GM19468 (cell line): ENCODE measurements around the gene LRP2.
A peak's percentile ranks its signal among the peaks of the same experiment; 100 is the strongest.
"Not testable (repeated sequence)": the region's sequence is repeated elsewhere in the genome, so short reads cannot be mapped to it uniquely, and the experiment has no call there.

Experiments
- ATAC-seq: cut with Tn5 transposase; IDR thresholded peaks from one replicate; pipeline ENCODE4 v1.9.1; 2021; ENCODE audit warnings: mild to moderate bottlenecking, moderate library complexity, moderate number of reproducible peaks; ENCODE audit not compliant: unreplicated experiment; ENCODE audit errors: extremely low read depth

LRP2 gene

GRCh38 chr2:169137924-169138323 is 224.4 kb downstream of the LRP2 start:
- no peak for ATAC-seq

DNA sequence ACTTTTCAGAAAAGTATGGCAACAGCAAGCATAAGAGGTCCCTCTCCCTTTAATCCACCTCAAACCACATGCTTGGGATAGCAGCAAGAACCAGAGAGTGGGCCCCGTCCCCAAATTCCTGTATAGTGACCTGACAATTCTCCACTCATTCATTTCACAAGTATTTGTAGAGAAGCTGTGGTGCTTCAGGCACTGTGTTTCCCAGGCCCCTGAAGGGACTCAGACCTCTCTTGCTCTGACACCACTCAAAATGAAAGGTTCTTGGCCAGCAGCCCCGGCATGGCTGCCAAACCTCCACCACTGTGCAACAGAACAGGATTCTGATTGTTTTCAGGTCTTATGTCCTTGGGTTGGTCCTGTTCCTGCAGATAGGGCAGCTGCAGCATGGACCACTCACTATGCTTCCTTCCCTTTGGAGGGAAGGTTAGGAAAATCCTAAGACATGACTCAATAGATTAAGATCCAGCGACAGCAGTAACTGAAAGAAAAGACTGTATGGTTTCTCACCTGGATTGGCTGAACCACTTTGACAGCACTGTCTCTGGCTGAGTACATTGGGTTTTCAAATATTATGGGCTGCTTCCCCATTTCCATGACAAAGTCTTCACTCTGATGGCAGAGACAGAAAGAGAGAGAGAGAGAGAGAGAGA is 225.3 kb downstream of the LRP2 start:
- no peak for ATAC-seq

- not testable (repeated sequence) for ATAC-seq
Observed at GRCh38 chr2:169136428-169136827, 225.9 kb downstream of the LRP2 start.

DNA sequence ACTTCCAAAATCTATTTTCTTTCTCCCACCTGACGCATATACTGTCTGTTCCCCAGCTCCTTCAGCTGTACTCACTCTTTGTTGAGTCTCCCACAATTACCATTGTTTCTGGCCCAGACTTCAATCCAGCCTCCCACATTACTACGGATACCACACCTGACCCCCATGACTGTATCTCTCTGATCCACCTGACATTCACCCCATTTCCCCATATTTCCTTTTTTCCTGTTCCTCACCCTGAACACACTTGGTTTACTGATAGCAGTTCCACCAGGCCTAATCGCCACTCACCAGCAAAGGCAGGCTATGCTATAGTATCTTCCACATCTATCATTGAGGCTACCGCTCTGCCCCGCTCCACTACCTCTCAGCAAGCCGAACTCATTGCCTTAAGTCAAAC is 228.1 kb downstream of the LRP2 start:
- ATAC-seq = not testable (repeated sequence)

DNA sequence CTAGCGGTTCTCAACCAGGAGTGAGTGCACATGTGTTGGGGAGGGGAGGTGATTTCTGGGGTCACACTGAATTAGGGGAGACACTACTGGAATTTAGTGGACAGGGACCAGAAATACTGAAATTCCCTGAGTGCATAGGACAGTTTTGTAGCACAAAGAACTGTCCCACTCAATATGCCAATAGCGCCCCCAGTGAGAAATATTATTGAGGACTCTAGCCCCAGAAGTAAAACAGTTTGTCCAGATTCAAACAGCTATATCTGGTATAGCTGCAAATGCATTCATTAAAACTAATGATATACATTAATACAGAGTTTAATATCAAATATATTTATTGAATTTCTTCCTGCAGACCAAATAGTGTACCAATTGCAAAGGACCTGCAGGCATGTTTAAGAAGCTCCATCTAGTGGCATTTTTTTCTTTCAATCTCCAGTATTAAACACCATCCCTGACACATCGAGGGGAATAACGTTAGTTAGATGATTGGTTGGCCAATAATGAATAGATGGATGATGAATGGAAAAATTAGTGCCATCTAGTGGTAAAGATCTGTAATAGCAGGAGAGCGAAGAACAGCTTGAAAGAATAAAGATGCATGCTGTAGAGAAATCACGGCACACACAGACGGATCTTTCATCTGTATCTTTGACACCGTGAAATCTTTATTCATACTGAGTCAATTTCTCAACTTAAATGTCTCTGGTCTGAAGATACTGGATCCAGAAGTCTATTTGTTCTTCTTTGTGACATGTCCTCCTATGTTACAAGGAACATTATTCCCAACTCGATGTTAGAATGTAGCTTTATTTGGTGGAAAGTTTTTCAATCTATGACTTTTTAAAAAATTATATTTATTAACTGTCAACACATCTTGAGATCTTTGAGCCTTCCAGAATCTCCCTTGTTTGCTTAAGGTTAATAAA is 230.5 kb downstream of the LRP2 start:
- peak; percentile 24 for ATAC-seq

DNA sequence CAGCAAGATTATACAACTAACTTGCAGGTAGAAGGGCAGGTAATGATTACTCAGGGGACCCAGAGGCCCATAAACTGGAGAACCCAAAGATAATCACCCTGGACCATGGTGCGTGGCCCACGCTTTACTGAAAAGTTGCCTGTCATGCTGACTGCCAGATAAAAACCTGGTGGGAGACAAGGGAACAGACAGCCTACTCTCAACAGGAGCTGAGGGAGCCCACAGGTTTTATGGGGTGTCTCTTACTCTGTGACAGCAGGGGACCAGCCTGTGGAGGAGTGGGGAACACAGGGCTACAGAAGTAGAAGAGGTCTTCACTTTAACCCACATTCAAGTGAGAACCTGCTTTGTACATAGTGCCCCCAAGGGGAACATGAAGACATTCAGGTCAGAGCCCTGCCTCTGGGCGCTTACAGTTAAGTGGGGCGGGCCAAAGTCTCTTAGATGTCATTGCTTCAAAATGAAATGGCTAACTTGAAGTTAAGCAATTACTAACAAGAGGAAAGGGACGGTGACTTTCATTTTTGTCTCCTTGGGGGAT is 232.6 kb downstream of the LRP2 start:
- ATAC-seq = no peak

GRCh38 chr2:169119851-169120250 is 242.5 kb downstream of the LRP2 start:
- ATAC-seq = no peak

GRCh38 chr2:169119123-169119760 is 243.1 kb downstream of the LRP2 start:
- no peak for ATAC-seq

DNA sequence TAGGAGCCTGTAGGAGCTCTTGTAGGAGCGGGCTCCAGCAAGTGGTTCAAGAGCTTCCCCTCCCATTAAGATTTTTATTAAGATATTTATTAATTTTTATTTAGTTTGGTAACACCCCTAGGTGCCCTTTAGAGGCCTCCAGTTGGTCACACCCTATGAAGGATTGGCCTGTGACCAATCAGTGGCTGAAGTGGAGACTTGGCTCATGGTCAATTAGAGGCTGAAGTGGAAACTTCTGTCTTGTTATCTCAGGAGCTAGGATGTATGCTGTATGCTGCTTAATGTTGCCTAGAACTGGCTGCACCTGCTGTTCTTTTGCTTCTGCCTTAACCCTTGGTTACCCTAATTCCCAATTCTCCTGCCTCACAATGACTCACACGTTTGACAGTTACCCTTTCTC is 244.3 kb downstream of the LRP2 start:
- no peak for ATAC-seq

DNA sequence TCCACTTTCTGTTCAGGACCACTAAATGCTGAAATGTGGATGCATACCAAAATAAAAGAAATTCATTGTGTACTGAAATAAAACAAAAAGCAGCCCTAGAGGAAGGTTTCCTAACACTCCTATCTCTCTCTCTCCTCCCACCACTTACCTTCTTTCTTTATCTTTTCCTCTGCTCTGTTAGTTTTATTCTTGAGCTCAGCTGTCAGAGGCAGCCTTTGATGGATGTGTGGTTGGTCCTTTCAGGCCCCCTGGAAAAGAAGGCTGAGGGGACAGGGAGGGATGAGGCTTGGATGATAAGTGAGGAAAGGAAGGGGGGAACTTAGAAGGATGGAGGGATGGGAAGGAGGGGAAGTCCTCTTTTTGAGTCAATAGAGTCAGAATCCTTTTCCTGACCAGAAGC is 245.3 kb downstream of the LRP2 start:
- ATAC-seq = no peak

DNA sequence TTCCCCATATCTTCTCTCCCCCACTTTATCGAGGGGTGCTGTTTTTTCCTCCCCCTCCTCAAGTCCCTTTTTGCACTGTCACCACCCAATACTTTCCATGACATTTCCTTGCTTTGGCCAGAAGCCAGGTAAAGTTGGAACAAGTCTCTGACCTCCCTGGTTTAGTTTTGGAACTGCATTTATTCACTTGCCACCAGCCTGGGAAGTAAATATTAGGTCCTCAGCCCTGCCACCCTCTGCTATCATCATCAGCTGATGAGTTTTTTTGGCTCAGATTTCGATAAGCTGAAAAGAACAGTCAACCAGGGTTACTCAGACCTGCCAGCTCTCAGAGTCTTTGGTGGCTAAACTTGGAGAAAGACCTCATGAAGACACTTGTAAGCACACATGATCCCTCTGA is 246.0 kb downstream of the LRP2 start:
- no peak for ATAC-seq

DNA sequence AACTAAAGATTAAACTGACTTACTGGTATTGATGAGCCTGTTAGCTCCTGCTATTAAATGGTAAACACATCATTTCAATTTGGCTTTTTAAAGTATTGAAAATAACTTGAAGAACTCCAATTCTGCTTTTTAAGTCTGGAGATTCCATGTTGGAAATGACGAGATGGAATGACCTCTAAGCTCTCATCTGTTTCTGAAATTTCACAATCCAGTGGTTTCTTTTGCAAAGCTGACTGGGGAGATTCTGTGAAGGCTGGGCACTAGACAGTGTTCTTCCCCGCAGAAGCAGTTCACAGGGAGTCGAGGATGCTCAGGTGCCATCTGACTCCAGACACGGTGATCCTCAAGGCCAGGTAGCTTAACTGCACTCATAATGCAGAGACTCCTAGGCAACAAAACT is 248.3 kb downstream of the LRP2 start:
- no peak for ATAC-seq

DNA sequence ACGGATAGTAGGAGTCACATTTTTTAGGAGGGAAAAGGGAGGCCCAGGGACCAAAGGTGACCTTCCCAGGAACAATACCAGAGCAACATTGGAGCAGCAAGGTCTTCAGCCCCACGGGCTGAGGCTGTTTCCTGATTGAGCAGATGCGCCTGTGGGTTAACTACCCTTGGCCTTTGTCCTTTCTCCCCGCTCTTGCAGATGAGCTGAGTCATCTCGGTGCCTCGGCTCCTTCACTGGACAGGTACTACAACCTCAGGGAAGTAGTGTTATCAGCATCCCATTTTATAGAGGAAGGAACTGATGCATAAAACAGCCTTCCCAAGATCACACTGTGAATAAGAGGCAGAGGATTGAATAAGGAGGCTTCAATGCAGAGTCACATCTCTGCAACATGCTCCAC is 249.5 kb downstream of the LRP2 start:
- no peak for ATAC-seq

- ATAC-seq = no peak
Observed at GRCh38 chr2:169110916-169111315, 251.4 kb downstream of the LRP2 start.

DNA sequence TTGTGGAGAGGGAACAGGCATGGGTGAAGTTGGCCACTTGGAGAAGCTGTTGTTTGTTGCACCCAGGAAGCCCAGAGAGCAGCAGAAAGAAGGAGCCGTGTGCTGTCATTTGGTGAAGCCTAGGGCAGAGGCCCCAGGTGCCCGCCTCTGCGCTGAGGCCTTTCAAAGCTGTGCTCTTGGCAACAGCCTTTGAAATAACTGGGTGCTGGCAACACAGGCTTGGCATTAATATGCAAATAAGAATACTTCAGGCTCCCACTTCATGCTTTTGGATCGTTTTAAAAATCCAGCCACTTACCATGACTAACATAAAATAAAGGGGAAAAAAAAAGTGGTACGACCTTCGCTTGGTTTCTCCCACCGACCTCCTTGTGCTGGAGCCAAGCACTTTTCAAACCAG is 251.9 kb downstream of the LRP2 start:
- no peak for ATAC-seq

- ATAC-seq = peak; percentile 37
Observed at GRCh38 chr2:169109502-169110409, 252.6 kb downstream of the LRP2 start.

GRCh38 chr2:169108099-169108884 is 254.0 kb downstream of the LRP2 start:
- no peak for ATAC-seq

DNA sequence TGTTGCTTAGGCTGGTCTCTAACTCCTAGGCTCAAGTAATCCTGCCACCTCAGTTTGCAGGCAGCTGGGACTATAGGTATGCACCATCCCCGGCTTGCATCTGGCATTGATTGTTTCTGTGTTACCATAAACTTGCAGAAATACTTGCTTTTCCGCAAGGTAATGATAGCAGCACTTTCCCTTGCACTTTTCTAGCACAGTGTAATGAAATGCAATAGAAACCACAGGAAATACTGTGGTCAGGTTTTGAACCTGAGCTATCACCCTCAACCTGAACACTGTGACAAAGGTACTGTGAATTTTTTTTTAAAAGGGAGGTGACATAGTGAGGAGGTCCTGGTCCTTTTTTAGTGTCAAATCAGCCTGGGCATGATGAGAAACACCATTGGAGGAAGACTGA is 254.7 kb downstream of the LRP2 start:
- ATAC-seq = peak; percentile 51
